Measurements from ENCODE around the gene DOCK4.

The DOCK4 gene

DNA sequence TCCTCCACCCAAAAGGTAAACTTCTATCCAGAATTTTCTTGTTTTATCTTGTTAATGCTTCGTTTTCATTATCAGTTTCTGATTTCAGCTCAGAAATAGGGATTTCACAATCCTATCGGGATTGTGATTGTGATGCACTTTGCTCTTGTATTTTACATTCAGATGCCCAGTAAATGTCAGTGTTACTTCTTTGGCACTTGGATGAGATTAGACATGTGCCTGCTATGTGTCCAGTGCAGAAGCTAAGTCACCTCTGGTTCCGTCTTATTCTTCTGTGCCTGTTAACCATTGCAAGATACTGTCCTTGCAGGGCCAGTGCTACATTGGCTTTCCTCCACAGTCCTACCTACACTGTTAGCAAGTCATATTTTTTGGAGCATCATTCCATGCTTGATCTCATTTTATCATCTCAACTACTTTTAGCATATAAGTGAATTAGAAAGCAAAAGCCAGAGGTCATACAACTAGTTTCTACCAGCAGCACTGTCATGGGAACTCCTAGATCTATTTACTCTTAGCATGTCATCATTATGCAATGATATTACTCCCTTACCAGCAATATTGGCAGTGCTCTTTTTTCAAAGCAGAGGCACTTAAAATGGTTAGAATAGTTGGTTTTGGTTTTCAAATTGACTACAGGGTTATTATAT is 27.0 kb upstream of the DOCK4 start:
- Mint-ChIP-seq H3K4me3 (no peak overlapping the region), H3K27me3 (no peaks in the 10 kb centered on the region), H3K9me3 (no peaks in the 10 kb centered on the region), H3K4me1 (peaks cover 45% of the 10 kb centered on the region), H3K36me3 (ENCODE audit: insufficient read depth) (peaks cover 1% of the 10 kb centered on the region), H3K27ac (ENCODE audit: low read depth) (no peak overlapping the region)
- ATAC-seq (replicated peaks; ENCODE audit: extremely low read depth, poor library complexity, severe bottlenecking) (no peak), DNase-seq (ENCODE audit: low spot score in 2 of 2) (no peak)

DNA sequence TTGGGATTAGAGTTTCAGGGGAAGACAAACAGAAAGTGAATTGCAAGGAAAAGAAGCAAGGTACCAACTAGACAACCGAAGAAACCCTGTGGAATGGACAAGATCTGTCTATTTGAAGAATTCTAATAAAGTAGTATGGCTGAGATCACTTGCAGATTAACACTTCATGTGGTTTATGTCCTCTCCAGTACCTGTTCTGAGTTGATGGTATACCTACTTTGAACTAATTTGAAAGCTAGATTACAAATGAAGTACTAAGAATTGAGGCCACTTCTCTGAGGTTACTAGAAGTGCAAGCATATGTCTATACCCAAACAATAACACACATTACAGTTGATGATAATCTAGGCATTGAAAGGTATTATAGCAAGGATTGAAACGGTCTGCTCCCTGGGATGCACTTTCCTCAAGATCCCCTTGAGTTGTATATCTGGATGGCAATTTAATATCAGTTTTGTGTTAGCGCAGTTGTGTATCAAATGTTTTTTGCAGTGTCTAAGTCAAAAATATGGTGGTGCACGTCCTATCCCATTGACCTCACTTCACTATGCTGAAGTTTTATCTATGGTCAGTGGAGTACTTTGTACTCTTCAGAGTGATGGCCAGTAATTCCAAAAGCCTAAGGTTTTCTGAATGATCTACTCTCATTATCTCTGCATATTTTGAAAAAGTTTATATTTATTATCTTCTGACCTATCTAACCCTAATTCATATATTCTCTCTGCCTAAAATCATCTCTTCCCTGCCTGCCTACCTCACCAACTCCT is 26.2 kb upstream of the DOCK4 start:
- DNase-seq (ENCODE audit: low spot score in 2 of 2) (no peak), ATAC-seq (replicated peaks; ENCODE audit: extremely low read depth, poor library complexity, severe bottlenecking) (no peak)
- Mint-ChIP-seq H3K9me3 (no peaks in the 10 kb centered on the region), H3K4me3 (no peak overlapping the region), H3K36me3 (ENCODE audit: insufficient read depth) (peaks cover 1% of the 10 kb centered on the region), H3K4me1 (peaks cover 41% of the 10 kb centered on the region), H3K27ac (ENCODE audit: low read depth) (no peak overlapping the region), H3K27me3 (no peaks in the 10 kb centered on the region)

DNA sequence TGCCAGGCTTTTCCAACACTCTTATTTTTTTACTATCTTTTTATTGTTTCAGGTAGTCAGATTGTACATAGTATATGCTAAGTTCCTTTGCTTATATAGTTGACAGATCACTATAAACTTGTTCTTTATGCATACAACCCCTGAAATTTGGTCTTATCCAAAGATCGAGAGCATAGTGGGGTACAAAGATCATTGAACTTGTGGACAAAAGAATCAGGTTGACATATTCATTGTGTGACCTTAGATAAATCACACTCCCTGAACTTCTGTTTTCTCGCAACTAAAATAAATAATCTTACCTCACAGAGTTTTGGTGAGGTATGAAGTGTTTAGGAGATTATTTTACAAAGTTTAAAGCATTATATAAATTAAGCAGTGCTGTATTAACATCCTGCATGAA is 22.4 kb upstream of the DOCK4 start:
- no peaks in the 10 kb centered on the region for H3K9me3 Mint-ChIP-seq
- ATAC-seq (replicated peaks; ENCODE audit: extremely low read depth, poor library complexity, severe bottlenecking) (no peak), DNase-seq (ENCODE audit: low spot score in 2 of 2) (no peak)
- peaks cover 52% of the 10 kb centered on the region for H3K4me1 Mint-ChIP-seq
- no peak overlapping the region for H3K4me3 Mint-ChIP-seq
- no peak overlapping the region for H3K27ac Mint-ChIP-seq (ENCODE audit: low read depth)
- no peaks in the 10 kb centered on the region for H3K27me3 Mint-ChIP-seq
- H3K36me3 Mint-ChIP-seq (ENCODE audit: insufficient read depth): peaks cover 1% of the 10 kb centered on the region

DNA sequence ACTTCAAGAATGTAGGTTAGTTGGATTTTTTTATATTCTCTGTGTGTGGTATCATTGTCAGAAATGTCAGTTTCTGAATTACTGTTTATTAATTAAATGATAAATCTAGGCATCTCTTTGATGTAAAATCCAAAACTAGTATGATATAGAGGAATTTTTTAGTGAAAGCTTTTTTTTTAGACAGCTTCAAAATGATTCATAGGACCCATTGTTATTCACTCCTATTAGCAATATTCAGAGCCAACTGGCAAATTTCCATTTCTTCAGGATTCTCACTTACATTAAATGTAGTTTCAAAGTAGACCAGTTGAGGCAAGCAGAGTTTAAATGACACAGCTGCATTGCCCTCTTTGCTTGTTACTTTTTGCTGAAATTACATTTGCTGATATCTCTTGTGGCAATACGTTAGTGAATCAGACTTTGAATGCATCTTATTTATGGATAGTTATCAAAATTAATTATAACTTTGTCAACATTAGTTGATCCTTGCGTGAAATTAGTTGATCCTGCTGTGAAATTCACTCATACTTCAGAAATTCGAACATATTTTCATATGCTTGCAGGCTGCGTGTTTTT is 20.6 kb upstream of the DOCK4 start:
- H3K27ac Mint-ChIP-seq (ENCODE audit: low read depth): no peak overlapping the region
- H3K36me3 Mint-ChIP-seq (ENCODE audit: insufficient read depth): peaks cover 1% of the 10 kb centered on the region
- no peaks in the 10 kb centered on the region for H3K9me3 Mint-ChIP-seq
- DNase-seq (ENCODE audit: low spot score in 2 of 2) (no peak), ATAC-seq (replicated peaks; ENCODE audit: extremely low read depth, poor library complexity, severe bottlenecking) (no peak)
- H3K27me3 Mint-ChIP-seq: no peaks in the 10 kb centered on the region
- peaks cover 52% of the 10 kb centered on the region for H3K4me1 Mint-ChIP-seq
- H3K4me3 Mint-ChIP-seq: no peak overlapping the region

DNA sequence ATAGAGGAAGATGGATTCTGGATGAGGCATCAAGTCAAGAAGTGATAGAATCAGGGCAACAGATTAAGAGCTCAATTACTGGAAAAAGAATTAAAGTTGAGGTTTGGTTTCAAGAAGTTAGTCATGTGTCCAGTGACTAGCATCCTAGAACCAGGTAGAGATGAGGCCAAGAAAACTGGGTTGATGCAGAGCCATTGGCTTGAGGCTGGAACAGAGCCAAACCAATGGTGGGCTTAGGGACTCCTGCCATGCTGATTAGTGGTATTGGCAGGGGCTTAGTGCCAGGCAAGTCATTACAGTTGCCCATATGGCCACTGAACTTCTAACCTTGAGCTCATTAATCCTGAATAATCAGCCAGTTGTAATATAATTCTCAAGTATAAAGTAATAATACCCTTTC is 18.8 kb upstream of the DOCK4 start:
- Mint-ChIP-seq H3K27ac (ENCODE audit: low read depth) (no peak overlapping the region), H3K4me3 (no peak overlapping the region), H3K4me1 (peaks cover 61% of the 10 kb centered on the region), H3K36me3 (ENCODE audit: insufficient read depth) (peaks cover 1% of the 10 kb centered on the region), H3K27me3 (no peaks in the 10 kb centered on the region), H3K9me3 (no peaks in the 10 kb centered on the region)
- ATAC-seq (replicated peaks; ENCODE audit: extremely low read depth, poor library complexity, severe bottlenecking) (no peak), DNase-seq (ENCODE audit: low spot score in 2 of 2) (no peak)

DNA sequence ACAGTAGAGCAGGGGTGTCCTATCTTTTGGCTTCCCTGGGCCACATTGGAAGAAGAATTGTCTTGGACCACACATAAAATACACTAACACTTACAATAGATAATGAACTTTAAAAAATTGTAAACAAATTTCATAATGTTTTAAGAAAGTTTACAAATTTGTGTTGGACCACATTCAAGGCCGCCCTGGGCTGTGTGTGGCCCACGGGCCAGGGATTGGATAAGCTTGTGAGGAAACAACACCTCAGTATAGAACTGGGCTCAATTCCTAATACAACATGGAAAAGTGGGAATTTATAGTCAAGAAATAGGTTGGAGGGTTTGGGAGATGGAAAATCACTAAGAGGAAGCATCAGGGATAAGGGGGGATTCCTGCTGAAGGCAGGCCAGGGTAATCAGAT is 18.0 kb upstream of the DOCK4 start:
- no peak overlapping the region for H3K4me3 Mint-ChIP-seq
- H3K27ac Mint-ChIP-seq (ENCODE audit: low read depth): no peak overlapping the region
- ATAC-seq (replicated peaks; ENCODE audit: extremely low read depth, poor library complexity, severe bottlenecking): no peak
- H3K9me3 Mint-ChIP-seq: no peaks in the 10 kb centered on the region
- H3K4me1 Mint-ChIP-seq: peaks cover 61% of the 10 kb centered on the region
- H3K27me3 Mint-ChIP-seq: no peaks in the 10 kb centered on the region
- no peak for DNase-seq (ENCODE audit: low spot score in 2 of 2)
- peaks cover 1% of the 10 kb centered on the region for H3K36me3 Mint-ChIP-seq (ENCODE audit: insufficient read depth)

DNA sequence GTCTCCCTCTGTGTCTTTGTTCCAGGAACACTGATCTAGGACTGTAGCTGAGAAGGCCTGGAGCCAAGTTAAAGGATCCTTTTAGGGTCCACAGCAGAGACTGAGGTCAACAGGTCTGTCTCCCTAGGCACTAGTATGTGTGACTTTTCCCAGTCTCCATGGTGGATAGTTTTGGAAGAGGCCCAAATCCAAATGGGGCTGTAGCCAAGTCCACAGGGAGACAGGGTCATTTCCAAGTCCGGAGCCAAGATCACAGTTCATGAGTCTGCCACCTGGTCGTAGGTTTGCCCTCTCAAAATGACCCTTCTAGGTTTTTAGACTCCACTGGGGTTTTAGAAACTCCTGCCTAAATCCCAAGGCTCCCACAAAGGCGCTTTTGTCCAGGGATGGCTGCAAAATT is 17.1 kb upstream of the DOCK4 start:
- H3K36me3 Mint-ChIP-seq (ENCODE audit: insufficient read depth): no peaks in the 10 kb centered on the region
- no peaks in the 10 kb centered on the region for H3K9me3 Mint-ChIP-seq
- peaks cover 63% of the 10 kb centered on the region for H3K4me1 Mint-ChIP-seq
- H3K27me3 Mint-ChIP-seq: no peaks in the 10 kb centered on the region
- no peak overlapping the region for H3K4me3 Mint-ChIP-seq
- DNase-seq (ENCODE audit: low spot score in 2 of 2) (no peak), ATAC-seq (replicated peaks; ENCODE audit: extremely low read depth, poor library complexity, severe bottlenecking) (no peak)
- H3K27ac Mint-ChIP-seq (ENCODE audit: low read depth): no peak overlapping the region

DNA sequence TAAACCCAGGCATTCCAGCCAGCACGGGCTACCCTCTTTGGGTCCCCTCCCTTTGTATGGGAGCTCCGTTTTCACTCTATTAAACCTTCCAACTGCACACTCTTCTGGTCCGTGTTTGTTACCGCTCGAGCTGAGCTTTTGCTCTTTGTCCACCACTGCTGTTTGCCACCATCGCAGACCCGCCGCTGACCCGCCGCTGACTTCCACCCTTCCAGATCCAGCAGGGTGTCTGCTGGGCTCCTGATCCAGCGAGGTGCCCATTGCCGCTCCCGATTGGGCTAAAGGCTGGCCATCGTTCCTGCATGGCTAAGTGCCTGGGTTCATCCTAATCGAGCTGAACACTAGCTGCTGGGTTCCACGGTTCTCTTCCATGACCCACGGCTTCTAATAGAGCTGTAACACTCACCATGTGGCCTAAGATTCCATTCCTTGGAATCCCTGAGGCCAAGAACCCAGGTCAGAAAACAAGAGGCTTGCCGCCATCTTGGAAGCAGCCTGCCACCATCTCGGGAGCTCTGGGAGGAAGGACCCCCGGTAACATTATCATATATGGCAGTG is 14.8 kb upstream of the DOCK4 start:
- ATAC-seq (replicated peaks; ENCODE audit: extremely low read depth, poor library complexity, severe bottlenecking): no peak
- no peaks in the 10 kb centered on the region for H3K36me3 Mint-ChIP-seq (ENCODE audit: insufficient read depth)
- H3K4me3 Mint-ChIP-seq: no peak overlapping the region
- H3K4me1 Mint-ChIP-seq: peaks cover 60% of the 10 kb centered on the region
- no peaks in the 10 kb centered on the region for H3K9me3 Mint-ChIP-seq
- no peaks in the 10 kb centered on the region for H3K27me3 Mint-ChIP-seq
- DNase-seq (ENCODE audit: low spot score in 2 of 2): no peak
- no peak overlapping the region for H3K27ac Mint-ChIP-seq (ENCODE audit: low read depth)

DNA sequence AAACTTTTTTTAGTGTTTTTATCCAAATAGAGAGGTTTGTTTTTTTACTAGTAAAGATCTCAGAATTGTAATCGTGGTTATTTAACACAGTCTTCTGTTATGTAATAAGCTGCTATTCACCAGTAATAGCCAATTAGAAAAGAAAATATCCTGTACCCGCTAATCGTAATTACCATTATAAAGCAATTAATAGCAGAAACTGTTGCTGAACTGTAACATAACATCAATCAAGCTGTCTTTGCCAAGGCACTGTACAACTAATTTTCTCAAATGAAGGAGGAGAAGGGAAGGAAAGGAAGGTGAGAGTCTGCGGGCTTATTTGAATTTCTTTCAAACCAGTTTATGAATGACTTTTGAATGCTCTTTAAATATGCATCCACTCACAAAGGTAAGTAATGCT is 9.6 kb upstream of the DOCK4 start:
- no peaks in the 10 kb centered on the region for H3K36me3 Mint-ChIP-seq (ENCODE audit: insufficient read depth)
- no peak overlapping the region for H3K4me3 Mint-ChIP-seq
- H3K27ac Mint-ChIP-seq (ENCODE audit: low read depth): no peak overlapping the region
- H3K9me3 Mint-ChIP-seq: no peaks in the 10 kb centered on the region
- DNase-seq (ENCODE audit: low spot score in 2 of 2) (no peak), ATAC-seq (replicated peaks; ENCODE audit: extremely low read depth, poor library complexity, severe bottlenecking) (no peak)
- peaks cover 53% of the 10 kb centered on the region for H3K4me1 Mint-ChIP-seq
- no peaks in the 10 kb centered on the region for H3K27me3 Mint-ChIP-seq

DNA sequence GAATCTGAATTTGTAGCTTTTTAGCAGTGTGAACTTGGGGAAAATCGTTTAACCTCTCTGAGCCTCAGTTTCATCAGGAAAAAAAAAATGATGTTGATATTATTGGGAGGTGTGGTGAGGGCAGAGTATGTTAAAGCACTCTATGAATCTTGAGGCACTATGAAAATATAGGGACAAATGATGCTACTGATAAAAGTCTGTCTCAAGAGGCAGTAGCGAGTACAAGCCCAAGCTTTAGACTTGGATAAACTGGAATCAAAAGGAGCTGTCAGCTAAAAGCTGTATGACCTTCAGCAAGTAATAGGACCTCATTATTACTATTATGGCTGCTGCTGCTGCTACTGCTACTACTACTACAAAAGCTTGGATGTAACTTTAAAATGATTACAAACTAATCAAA is 8.7 kb upstream of the DOCK4 start:
- DNase-seq (ENCODE audit: low spot score in 2 of 2): no peak

DNA sequence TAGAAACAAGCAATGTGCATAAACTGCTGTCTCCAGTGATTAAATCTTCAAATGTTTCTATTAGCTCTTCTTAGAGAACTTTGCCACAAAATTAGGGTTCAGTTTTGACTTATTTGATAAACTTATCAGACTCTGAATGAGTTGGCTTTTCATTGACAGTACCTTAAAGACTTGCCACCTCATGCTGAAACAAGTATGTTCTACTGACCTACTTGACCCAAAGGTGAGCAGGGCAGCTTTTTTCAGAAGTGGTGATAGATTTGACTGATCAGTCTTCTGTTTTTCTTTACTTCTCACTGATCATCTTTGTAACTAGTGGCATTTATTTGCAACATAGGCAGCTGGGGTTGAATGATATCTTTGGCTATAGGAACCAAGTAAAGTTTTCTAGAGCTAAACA is 8.1 kb upstream of the DOCK4 start:
- Mint-ChIP-seq H3K27me3 (no peaks in the 10 kb centered on the region), H3K27ac (ENCODE audit: low read depth) (no peak overlapping the region), H3K36me3 (ENCODE audit: insufficient read depth) (no peaks in the 10 kb centered on the region), H3K4me1 (peaks cover 42% of the 10 kb centered on the region), H3K9me3 (no peaks in the 10 kb centered on the region), H3K4me3 (no peak overlapping the region)
- ATAC-seq (replicated peaks; ENCODE audit: extremely low read depth, poor library complexity, severe bottlenecking): no peak
- no peak for DNase-seq (ENCODE audit: low spot score in 2 of 2)

More for the DNA sequence above, 8.7 kb upstream of the DOCK4 start:
- no peaks in the 10 kb centered on the region for H3K27me3 Mint-ChIP-seq
- no peak overlapping the region for H3K27ac Mint-ChIP-seq (ENCODE audit: low read depth)
- no peaks in the 10 kb centered on the region for H3K9me3 Mint-ChIP-seq
- no peak for ATAC-seq (replicated peaks; ENCODE audit: extremely low read depth, poor library complexity, severe bottlenecking)
- no peaks in the 10 kb centered on the region for H3K36me3 Mint-ChIP-seq (ENCODE audit: insufficient read depth)
- peaks cover 48% of the 10 kb centered on the region for H3K4me1 Mint-ChIP-seq
- no peak overlapping the region for H3K4me3 Mint-ChIP-seq

DNA sequence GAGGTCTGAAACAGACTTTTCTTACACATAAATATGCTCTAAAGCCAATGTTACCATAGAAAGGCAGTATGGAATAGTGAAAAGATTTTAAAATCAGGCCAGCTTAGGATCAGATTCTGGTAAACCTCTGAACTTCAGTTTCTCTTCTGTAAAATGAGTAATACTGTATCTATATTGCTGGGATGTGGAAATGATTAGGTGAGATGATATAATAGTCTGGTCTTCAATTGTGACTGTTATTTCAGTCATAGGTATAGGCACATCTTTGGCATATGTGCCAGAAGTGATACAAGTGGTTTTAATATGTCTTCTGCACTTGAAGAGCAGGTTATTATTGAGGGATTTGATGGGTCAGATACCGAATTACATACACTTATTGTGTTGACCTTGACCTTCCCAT is 7.5 kb upstream of the DOCK4 start:
- no peak overlapping the region for H3K4me3 Mint-ChIP-seq
- no peaks in the 10 kb centered on the region for H3K27me3 Mint-ChIP-seq
- no peaks in the 10 kb centered on the region for H3K36me3 Mint-ChIP-seq (ENCODE audit: insufficient read depth)
- peaks cover 37% of the 10 kb centered on the region for H3K4me1 Mint-ChIP-seq
- no peaks in the 10 kb centered on the region for H3K9me3 Mint-ChIP-seq
- no peak for ATAC-seq (replicated peaks; ENCODE audit: extremely low read depth, poor library complexity, severe bottlenecking)
- H3K27ac Mint-ChIP-seq (ENCODE audit: low read depth): no peak overlapping the region
- no peak for DNase-seq (ENCODE audit: low spot score in 2 of 2)

DNA sequence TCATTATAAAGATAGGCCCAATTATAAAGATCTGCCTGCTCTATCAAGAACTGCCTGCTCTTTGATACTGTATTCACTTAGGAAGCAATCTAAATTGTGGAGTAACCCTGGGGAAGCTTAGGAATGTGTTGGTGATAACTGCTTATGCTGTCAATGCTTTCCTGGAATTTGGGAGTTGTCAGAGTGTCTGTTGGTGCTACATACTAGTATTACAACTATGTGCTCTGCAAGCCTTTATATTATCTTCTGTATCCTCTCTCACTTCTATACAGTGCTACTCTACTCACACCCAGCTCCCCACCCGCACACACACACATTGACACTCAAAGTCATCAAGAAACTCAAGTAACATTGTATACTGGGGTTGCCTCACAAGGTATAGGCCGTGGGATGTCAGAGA is 6.4 kb upstream of the DOCK4 start:
- Mint-ChIP-seq H3K36me3 (ENCODE audit: insufficient read depth) (no peaks in the 10 kb centered on the region), H3K4me3 (no peak overlapping the region), H3K27me3 (no peaks in the 10 kb centered on the region), H3K27ac (ENCODE audit: low read depth) (no peak overlapping the region), H3K4me1 (peaks cover 32% of the 10 kb centered on the region), H3K9me3 (no peaks in the 10 kb centered on the region)
- no peak for DNase-seq (ENCODE audit: low spot score in 2 of 2)
- no peak for ATAC-seq (replicated peaks; ENCODE audit: extremely low read depth, poor library complexity, severe bottlenecking)
